BLaER1 (cell line): ENCODE data around the gene EPC2.

Experiments
- H3K27ac ChIP-seq: shearing (Covaris generic); formaldehyde crosslinking; 2 replicates; pipeline ENCODE4 v1.8.1; 2022
- H3K27me3 ChIP-seq: shearing (Covaris generic); formaldehyde crosslinking; 2 replicates; pipeline ENCODE4 v1.8.1; 2022
- H3K36me3 ChIP-seq: shearing (Covaris generic); formaldehyde crosslinking; 2 replicates; pipeline ENCODE4 v1.8.1; 2022
- H3K4me1 ChIP-seq: shearing (Covaris generic); formaldehyde crosslinking; 2 replicates; pipeline ENCODE4 v1.8.1; 2022
- H3K4me2 ChIP-seq: shearing (Covaris generic); formaldehyde crosslinking; 2 replicates; pipeline ENCODE4 v1.8.1; 2022
- H3K4me3 ChIP-seq: shearing (Covaris generic); formaldehyde crosslinking; 2 replicates; pipeline ENCODE4 v1.8.1; 2022
- H3K9ac ChIP-seq: shearing (Covaris generic); formaldehyde crosslinking; 2 replicates; pipeline ENCODE4 v1.8.1; 2022
- H3K9me3 ChIP-seq: shearing (Covaris generic); formaldehyde crosslinking; 2 replicates; pipeline ENCODE4 v1.8.1; 2022
- H4K20me1 ChIP-seq: shearing (Covaris generic); formaldehyde crosslinking; 2 replicates; pipeline ENCODE4 v1.8.1; 2022
- Cebpa-rat ChIP-seq: shearing (Covaris generic); IDR thresholded peaks from 2 replicates; pipeline ENCODE4 v1.8.1; 2022

The EPC2 gene

GRCh38 chr2:148819019-148819585 is 174.6 kb downstream of the EPC2 start:
- Histone ChIP-seq H3K9me3 (no peaks in the 10 kb centered on the region), H3K27ac (no peak overlapping the region), H3K27me3 (no peaks in the 10 kb centered on the region), H3K36me3 (no peaks in the 10 kb centered on the region), H3K4me3 (no peak overlapping the region), H4K20me1 (no peaks in the 10 kb centered on the region), H3K4me1 (peaks cover 7% of the 10 kb centered on the region), H3K9ac (no peak overlapping the region), H3K4me2 (no peak overlapping the region)
- TF ChIP-seq Cebpa-rat = no peak

DNA sequence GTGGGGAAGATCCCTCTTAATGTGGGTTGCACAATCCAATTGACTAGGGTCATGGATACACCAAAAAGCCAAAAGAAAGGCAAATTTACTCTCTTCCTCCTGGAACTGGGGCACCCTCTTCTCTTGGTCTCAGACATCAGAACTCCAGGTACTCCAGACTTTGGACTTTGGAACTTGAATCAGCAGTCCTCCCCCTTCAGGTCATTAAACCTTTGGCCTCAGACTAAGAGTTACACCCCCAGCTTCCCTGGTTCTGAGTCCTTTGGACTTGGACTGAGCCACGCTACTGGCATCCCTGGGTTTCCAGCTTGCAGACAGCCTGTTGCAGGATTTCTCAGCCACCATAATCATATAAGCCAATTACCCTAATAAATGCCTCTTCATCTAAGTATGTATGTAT is 179.6 kb downstream of the EPC2 start:
- H3K4me3 ChIP-seq = no peak overlapping the region
- peaks cover 26% of the 10 kb centered on the region for H3K9me3 ChIP-seq
- H3K4me2 ChIP-seq = no peak overlapping the region
- no peaks in the 10 kb centered on the region for H3K36me3 ChIP-seq
- H3K27me3 ChIP-seq = no peaks in the 10 kb centered on the region
- no peaks in the 10 kb centered on the region for H4K20me1 ChIP-seq
- no peak overlapping the region for H3K9ac ChIP-seq
- H3K4me1 ChIP-seq = no peaks in the 10 kb centered on the region
- 0 out of 2 replicates have a peak, but pooled peaks have one; percentile 10 for TF ChIP-seq Cebpa-rat
- no peak overlapping the region for H3K27ac ChIP-seq

DNA sequence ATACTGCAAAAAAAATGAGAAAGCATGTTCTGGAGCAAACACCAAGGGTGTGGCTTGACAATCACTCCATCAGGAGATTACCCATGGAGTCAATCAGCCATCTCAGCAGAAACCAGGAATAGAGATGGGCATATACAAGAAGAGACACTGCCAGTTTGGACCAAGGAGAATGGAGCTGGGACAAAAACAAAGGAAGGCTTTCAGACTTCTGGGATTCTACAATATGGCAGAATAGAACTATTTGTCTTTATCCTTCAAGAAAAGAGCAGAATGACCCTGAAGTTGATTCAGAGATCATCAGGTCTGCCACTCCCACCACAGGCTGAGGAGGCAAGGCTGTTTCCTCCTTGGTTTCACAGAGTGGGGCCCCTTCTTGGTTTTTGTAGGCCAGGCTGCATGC is 182.2 kb downstream of the EPC2 start:
- no peak for TF ChIP-seq Cebpa-rat
- no peak overlapping the region for H3K9ac ChIP-seq
- no peak overlapping the region for H3K4me3 ChIP-seq
- no peak overlapping the region for H3K4me2 ChIP-seq
- no peaks in the 10 kb centered on the region for H3K36me3 ChIP-seq
- no peak overlapping the region for H3K27ac ChIP-seq
- peaks cover 6% of the 10 kb centered on the region for H3K4me1 ChIP-seq
- H3K9me3 ChIP-seq = peaks cover 26% of the 10 kb centered on the region
- H3K27me3 ChIP-seq = no peaks in the 10 kb centered on the region
- H4K20me1 ChIP-seq = no peaks in the 10 kb centered on the region

DNA sequence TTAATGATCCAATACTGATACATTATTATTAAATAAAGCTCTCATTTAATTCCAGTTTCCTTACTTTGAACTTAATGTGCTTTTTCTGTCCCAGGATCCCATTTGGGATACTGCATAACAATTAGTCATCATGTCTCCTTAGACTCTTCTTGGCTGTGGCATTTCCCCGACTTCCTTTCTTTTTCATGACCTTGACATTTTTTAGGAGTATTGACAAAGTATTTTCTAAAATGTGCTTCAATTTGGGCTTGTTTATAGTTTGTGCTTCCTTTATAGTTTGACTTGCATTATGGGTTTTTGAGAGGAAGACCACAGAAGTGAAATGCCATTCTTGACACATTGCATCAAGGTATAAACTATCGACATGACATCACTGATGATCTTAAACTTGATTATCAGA is 184.4 kb downstream of the EPC2 start:
- Histone ChIP-seq H3K27ac (no peak overlapping the region), H3K9me3 (peaks cover 26% of the 10 kb centered on the region), H3K4me3 (no peak overlapping the region), H3K4me1 (peaks cover 6% of the 10 kb centered on the region), H3K36me3 (no peaks in the 10 kb centered on the region), H3K9ac (no peak overlapping the region), H3K4me2 (no peak overlapping the region), H4K20me1 (no peaks in the 10 kb centered on the region), H3K27me3 (no peaks in the 10 kb centered on the region)
- no peak for TF ChIP-seq Cebpa-rat

- Histone ChIP-seq H3K36me3 (no peaks in the 10 kb centered on the region), H3K4me2 (no peak overlapping the region), H3K4me1 (peaks cover 6% of the 10 kb centered on the region), H3K27ac (no peak overlapping the region), H3K9ac (no peak overlapping the region), H4K20me1 (no peaks in the 10 kb centered on the region), H3K4me3 (no peak overlapping the region), H3K27me3 (no peaks in the 10 kb centered on the region), H3K9me3 (peaks cover 26% of the 10 kb centered on the region)
- TF ChIP-seq Cebpa-rat = no peak
Observed at GRCh38 chr2:148829618-148830017, 185.1 kb downstream of the EPC2 start.

DNA sequence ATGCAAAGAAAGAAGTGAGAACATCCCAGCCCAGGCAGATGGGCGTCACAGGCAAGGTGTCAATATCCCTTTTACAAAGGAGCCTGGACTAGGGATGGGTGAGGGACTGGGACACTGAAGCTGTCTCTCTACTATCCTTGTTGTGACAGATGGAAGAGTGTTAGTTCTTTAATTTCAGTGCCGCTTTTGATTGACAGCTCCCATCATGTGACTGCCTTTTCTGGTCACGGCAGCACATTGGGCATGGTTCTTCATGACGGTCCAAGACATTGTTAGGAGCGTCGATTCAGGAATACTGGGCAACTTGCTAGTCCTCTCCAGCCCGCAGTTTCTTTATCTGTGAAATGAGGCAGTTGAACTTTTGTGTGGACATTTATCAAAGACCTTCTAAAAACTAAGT is 188.1 kb downstream of the EPC2 start:
- no peak overlapping the region for H3K4me3 ChIP-seq
- H3K27ac ChIP-seq = no peak overlapping the region
- no peaks in the 10 kb centered on the region for H3K36me3 ChIP-seq
- no peak for TF ChIP-seq Cebpa-rat
- no peaks in the 10 kb centered on the region for H4K20me1 ChIP-seq
- no peaks in the 10 kb centered on the region; the same call in 1 of the 2 replicates for H3K9me3 ChIP-seq
- H3K4me1 ChIP-seq = peaks cover 6% of the 10 kb centered on the region
- H3K27me3 ChIP-seq = no peaks in the 10 kb centered on the region
- H3K4me2 ChIP-seq = no peak overlapping the region
- no peak overlapping the region for H3K9ac ChIP-seq
